SK-N-SH treated with all-trans-retinoic acid at 6 μM for 48 hours (cell line): ENCODE data around the gene TFAM.

ENCODE experiments used
- ATAC-seq: fragments of 200-7000 bp; cut with Tn5 transposase; 3 replicates; pipeline ENCODE4 v1.9.1; 2020; ENCODE audit warnings: mild to moderate bottlenecking, moderate library complexity
- ARNTL ChIP-seq: fragments of 450-650 bp; formaldehyde crosslinking; IDR thresholded peaks from 2 replicates; pipeline ENCODE4 v1.5.0; 2020; ENCODE audit warnings: low read depth, mild to moderate bottlenecking, moderate library complexity, borderline replicate concordance
- BACH2 ChIP-seq: fragments of 250-450 bp; sonication (Bioruptor Pico); IDR thresholded peaks from 2 replicates; pipeline ENCODE4 v1.9.0; 2021; ENCODE audit warnings: mild to moderate bottlenecking, borderline replicate concordance
- CSDC2 ChIP-seq: fragments of 250-450 bp; sonication (Bioruptor Pico); IDR thresholded peaks from 2 replicates; pipeline ENCODE4 v1.5.0; 2020; ENCODE audit warnings: mild to moderate bottlenecking, moderate library complexity
- ESRRG ChIP-seq: fragments of 250-450 bp; sonication (Bioruptor Pico); IDR thresholded peaks from 2 replicates; pipeline ENCODE4 v1.6.1; 2021; ENCODE audit warnings: mild to moderate bottlenecking
- GLIS3 ChIP-seq: fragments of 250-450 bp; sonication (Bioruptor Pico); IDR thresholded peaks from 2 replicates; pipeline ENCODE4 v1.5.0; 2020; ENCODE audit warnings: mild to moderate bottlenecking, moderate library complexity
- ISL1 ChIP-seq: fragments of 250-450 bp; sonication (Bioruptor Pico); IDR thresholded peaks from 2 replicates; pipeline ENCODE4 v2.1.2; 2022; ENCODE audit warnings: mild to moderate bottlenecking, moderate library complexity
- OSR1 ChIP-seq: fragments of 250-450 bp; sonication (Bioruptor Pico); IDR thresholded peaks from 2 replicates; pipeline ENCODE4 v1.8.0; 2022; ENCODE audit warnings: moderate library complexity, mild to moderate bottlenecking, inconsistent platforms
- PPARA ChIP-seq: fragments of 250-450 bp; sonication (Bioruptor Pico); IDR thresholded peaks from 2 replicates; pipeline ENCODE4 v1.5.0; 2020; ENCODE audit warnings: mild to moderate bottlenecking, borderline replicate concordance
- SNAI2 ChIP-seq: fragments of 250-450 bp; sonication (Bioruptor Pico); IDR thresholded peaks from 2 replicates; pipeline ENCODE4 v1.5.0; 2020; ENCODE audit warnings: mild to moderate bottlenecking, moderate library complexity
- TCF4 ChIP-seq: fragments of 250-450 bp; sonication (Bioruptor Pico); IDR thresholded peaks from 2 replicates; pipeline ENCODE4 v1.8.0; 2021; ENCODE audit warnings: mild to moderate bottlenecking, moderate library complexity, borderline replicate concordance
- TOX ChIP-seq: fragments of 250-450 bp; sonication (Bioruptor Pico); IDR thresholded peaks from 2 replicates; pipeline ENCODE4 v1.8.0; 2021; ENCODE audit warnings: mild to moderate bottlenecking, moderate library complexity, borderline replicate concordance
- ZFP30 ChIP-seq: fragments of 450-650 bp; formaldehyde crosslinking; IDR thresholded peaks from 2 replicates; pipeline ENCODE4 v1.5.0; 2022; ENCODE audit warnings: mild to moderate bottlenecking, moderate library complexity
- ZNF565 ChIP-seq: fragments of 450-650 bp; formaldehyde crosslinking; conservative IDR thresholded peaks from 2 replicates; pipeline ENCODE4 v1.5.0; 2020; ENCODE audit warnings: low read depth, mild to moderate bottlenecking, moderate library complexity
- ZNF8 ChIP-seq: fragments of 450-650 bp; formaldehyde crosslinking; IDR thresholded peaks from 2 replicates; pipeline ENCODE4 v1.5.0; 2020; ENCODE audit warnings: mild to moderate bottlenecking, moderate library complexity
- TF ChIP-seq, protein P1 (sequence below): fragments of 250-450 bp; sonication (Bioruptor Pico); IDR thresholded peaks from 2 replicates; pipeline ENCODE4 v1.5.0; 2020; ENCODE audit warnings: mild to moderate bottlenecking, moderate library complexity
- TF ChIP-seq, protein P2 (sequence below): fragments of 250-450 bp; sonication (Bioruptor Pico); IDR thresholded peaks from 2 replicates; pipeline ENCODE4 v1.5.1; 2020; ENCODE audit warnings: low read depth, mild to moderate bottlenecking, moderate library complexity
- TF ChIP-seq, protein P3 (sequence below): fragments of 250-450 bp; sonication (Bioruptor Pico); IDR thresholded peaks from 2 replicates; pipeline ENCODE4 v1.8.0; 2020; ENCODE audit warnings: mild to moderate bottlenecking, moderate library complexity, borderline replicate concordance
- TF ChIP-seq, protein P4 (sequence below): fragments of 250-450 bp; sonication (Bioruptor Pico); IDR thresholded peaks from 2 replicates; pipeline ENCODE4 v1.5.1; 2021; ENCODE audit warnings: mild to moderate bottlenecking, moderate library complexity
- TF ChIP-seq, protein P5 (sequence below): fragments of 250-450 bp; sonication (Bioruptor Pico); IDR thresholded peaks from 2 replicates; pipeline ENCODE4 v1.8.0; 2021; ENCODE audit warnings: low read depth, mild to moderate bottlenecking, moderate library complexity, borderline replicate concordance

Gene TFAM

DNA sequence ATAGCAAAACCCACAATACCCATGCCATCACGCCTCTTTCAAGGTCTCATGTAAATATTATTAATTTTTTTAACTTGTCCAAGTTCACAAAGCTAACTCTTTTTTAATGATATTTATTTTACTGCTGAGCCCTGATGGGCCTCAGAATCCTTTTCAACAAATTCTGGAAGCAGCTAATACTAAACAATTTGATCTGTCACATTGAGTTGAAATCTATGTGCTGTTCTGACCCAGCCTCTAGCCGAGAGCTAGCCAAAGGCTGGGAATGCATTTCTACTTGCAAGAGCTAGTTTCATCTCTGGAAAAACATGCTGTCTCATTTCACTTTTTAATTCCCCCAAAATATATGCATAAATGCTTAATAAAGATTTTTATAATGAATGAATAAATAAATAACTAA is 47.9 kb downstream of the TFAM start (continued):
- TF ChIP-seq, protein P1, sequence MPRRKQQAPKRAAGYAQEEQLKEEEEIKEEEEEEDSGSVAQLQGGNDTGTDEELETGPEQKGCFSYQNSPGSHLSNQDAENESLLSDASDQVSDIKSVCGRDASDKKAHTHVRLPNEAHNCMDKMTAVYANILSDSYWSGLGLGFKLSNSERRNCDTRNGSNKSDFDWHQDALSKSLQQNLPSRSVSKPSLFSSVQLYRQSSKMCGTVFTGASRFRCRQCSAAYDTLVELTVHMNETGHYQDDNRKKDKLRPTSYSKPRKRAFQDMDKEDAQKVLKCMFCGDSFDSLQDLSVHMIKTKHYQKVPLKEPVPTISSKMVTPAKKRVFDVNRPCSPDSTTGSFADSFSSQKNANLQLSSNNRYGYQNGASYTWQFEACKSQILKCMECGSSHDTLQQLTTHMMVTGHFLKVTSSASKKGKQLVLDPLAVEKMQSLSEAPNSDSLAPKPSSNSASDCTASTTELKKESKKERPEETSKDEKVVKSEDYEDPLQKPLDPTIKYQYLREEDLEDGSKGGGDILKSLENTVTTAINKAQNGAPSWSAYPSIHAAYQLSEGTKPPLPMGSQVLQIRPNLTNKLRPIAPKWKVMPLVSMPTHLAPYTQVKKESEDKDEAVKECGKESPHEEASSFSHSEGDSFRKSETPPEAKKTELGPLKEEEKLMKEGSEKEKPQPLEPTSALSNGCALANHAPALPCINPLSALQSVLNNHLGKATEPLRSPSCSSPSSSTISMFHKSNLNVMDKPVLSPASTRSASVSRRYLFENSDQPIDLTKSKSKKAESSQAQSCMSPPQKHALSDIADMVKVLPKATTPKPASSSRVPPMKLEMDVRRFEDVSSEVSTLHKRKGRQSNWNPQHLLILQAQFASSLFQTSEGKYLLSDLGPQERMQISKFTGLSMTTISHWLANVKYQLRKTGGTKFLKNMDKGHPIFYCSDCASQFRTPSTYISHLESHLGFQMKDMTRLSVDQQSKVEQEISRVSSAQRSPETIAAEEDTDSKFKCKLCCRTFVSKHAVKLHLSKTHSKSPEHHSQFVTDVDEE (CRISPR knock-in tag): no peak
- TF ChIP-seq SNAI2 (CRISPR knock-in tag) (no peak), ZFP30 (no peak), ZNF565 (CRISPR knock-in tag) (no peak), ZNF8 (CRISPR knock-in tag) (no peak), ESRRG (no peak), BACH2 (CRISPR knock-in tag) (no peak)

DNA sequence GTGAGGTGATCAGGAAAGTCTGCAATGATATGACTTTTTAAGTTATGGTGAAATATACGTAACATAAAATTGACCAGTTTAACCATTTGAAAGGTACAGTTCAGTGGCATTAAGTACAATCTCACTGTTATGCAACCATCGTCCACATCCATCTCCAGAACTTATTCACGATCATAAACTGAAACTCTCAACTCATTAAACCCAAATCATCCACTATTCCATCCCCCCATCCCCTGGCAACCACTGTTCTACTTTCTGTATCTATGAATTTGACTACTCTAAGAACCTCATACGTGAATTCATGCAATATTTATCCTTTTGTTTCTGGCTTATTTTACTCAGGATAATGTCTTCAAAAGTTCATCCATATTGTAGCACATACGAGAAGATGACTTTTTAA is 48.4 kb downstream of the TFAM start:
- ATAC-seq: no peak
- no peak for TF ChIP-seq TOX
- no peak for TF ChIP-seq CSDC2
- TF ChIP-seq GLIS3 (CRISPR knock-in tag): no peak
- no peak for TF ChIP-seq PPARA (CRISPR knock-in tag)
- no peak for TF ChIP-seq ZNF8 (CRISPR knock-in tag)
- no peak for TF ChIP-seq ARNTL (CRISPR knock-in tag)
- TF ChIP-seq, protein P1 (CRISPR knock-in tag): no peak
- TF ChIP-seq TCF4: no peak
- TF ChIP-seq OSR1 (CRISPR knock-in tag): no peak
- no peak for TF ChIP-seq ISL1 (CRISPR knock-in tag)
- no peak for TF ChIP-seq ZNF565 (CRISPR knock-in tag)
- TF ChIP-seq ZFP30: no peak
- TF ChIP-seq, protein P2, sequence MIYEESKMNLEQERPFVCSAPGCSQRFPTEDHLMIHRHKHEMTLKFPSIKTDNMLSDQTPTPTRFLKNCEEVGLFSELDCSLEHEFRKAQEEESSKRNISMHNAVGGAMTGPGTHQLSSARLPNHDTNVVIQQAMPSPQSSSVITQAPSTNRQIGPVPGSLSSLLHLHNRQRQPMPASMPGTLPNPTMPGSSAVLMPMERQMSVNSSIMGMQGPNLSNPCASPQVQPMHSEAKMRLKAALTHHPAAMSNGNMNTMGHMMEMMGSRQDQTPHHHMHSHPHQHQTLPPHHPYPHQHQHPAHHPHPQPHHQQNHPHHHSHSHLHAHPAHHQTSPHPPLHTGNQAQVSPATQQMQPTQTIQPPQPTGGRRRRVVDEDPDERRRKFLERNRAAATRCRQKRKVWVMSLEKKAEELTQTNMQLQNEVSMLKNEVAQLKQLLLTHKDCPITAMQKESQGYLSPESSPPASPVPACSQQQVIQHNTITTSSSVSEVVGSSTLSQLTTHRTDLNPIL (CRISPR knock-in tag): no peak
- TF ChIP-seq, protein P3, sequence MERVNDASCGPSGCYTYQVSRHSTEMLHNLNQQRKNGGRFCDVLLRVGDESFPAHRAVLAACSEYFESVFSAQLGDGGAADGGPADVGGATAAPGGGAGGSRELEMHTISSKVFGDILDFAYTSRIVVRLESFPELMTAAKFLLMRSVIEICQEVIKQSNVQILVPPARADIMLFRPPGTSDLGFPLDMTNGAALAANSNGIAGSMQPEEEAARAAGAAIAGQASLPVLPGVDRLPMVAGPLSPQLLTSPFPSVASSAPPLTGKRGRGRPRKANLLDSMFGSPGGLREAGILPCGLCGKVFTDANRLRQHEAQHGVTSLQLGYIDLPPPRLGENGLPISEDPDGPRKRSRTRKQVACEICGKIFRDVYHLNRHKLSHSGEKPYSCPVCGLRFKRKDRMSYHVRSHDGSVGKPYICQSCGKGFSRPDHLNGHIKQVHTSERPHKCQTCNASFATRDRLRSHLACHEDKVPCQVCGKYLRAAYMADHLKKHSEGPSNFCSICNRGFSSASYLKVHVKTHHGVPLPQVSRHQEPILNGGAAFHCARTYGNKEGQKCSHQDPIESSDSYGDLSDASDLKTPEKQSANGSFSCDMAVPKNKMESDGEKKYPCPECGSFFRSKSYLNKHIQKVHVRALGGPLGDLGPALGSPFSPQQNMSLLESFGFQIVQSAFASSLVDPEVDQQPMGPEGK (CRISPR knock-in tag): no peak
- TF ChIP-seq, protein P4, sequence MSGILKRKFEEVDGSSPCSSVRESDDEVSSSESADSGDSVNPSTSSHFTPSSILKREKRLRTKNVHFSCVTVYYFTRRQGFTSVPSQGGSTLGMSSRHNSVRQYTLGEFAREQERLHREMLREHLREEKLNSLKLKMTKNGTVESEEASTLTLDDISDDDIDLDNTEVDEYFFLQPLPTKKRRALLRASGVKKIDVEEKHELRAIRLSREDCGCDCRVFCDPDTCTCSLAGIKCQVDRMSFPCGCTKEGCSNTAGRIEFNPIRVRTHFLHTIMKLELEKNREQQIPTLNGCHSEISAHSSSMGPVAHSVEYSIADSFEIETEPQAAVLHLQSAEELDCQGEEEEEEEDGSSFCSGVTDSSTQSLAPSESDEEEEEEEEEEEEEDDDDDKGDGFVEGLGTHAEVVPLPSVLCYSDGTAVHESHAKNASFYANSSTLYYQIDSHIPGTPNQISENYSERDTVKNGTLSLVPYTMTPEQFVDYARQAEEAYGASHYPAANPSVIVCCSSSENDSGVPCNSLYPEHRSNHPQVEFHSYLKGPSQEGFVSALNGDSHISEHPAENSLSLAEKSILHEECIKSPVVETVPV: no peak
- TF ChIP-seq, protein P5, sequence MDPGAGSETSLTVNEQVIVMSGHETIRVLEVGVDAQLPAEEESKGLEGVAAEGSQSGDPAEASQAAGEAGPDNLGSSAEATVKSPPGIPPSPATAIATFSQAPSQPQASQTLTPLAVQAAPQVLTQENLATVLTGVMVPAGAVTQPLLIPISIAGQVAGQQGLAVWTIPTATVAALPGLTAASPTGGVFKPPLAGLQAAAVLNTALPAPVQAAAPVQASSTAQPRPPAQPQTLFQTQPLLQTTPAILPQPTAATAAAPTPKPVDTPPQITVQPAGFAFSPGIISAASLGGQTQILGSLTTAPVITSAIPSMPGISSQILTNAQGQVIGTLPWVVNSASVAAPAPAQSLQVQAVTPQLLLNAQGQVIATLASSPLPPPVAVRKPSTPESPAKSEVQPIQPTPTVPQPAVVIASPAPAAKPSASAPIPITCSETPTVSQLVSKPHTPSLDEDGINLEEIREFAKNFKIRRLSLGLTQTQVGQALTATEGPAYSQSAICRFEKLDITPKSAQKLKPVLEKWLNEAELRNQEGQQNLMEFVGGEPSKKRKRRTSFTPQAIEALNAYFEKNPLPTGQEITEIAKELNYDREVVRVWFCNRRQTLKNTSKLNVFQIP: no peak
